ENCODE measurements around the gene PRELID1. TPM values are rescaled to one million over a fixed set of nuclear protein-coding genes. Genes with fewer than 3 reads are reported as not detected.

The PRELID1 gene
- total RNA-seq, 1 donor from 2014 or later: 68.1 TPM

DNA sequence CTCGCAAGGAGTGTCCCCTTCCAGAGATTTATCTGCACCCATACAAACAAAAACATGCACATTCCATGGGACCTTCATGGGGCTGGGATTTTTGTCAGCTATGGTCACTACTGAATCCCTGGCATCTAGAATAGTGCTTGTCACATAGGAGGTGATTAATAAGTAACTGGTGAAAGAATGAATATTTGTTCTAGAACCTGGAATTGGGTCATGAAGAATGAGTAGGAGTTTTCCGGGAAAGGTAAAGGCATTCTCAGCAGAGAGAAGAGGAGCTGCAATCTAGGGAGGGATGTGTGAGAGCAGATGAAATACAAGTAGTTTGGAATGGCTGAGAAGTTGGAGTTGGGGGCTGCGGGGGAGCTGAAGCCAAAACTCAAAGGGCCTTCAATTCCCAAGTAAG lies 50.7 kb downstream of the PRELID1 start:
- DNase-seq (ENCODE audit: low spot score) (no peak), ATAC-seq (peak; percentile 29)

DNA sequence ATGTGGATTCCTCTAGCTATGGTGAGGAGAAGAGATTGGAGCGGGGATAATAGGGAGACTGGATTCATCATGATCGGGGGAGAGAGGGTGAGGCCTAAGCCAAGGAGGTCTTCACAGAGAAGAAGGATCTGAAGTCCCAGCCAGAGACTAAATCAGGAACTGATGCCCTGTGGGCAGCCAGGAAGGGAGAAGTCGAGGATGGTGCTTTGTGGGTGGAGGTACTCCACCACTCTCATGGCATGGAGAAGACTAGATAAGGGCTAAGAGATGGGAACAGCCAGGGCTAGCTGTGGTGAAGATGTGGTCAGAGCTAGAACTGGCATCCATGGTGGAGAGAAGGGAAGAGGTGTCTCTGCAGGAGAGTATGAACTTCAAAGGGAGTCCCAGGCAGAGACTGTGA lies 51.1 kb downstream of the PRELID1 start:
- DNase-seq (ENCODE audit: low spot score): no peak
- ATAC-seq: no peak

DNA sequence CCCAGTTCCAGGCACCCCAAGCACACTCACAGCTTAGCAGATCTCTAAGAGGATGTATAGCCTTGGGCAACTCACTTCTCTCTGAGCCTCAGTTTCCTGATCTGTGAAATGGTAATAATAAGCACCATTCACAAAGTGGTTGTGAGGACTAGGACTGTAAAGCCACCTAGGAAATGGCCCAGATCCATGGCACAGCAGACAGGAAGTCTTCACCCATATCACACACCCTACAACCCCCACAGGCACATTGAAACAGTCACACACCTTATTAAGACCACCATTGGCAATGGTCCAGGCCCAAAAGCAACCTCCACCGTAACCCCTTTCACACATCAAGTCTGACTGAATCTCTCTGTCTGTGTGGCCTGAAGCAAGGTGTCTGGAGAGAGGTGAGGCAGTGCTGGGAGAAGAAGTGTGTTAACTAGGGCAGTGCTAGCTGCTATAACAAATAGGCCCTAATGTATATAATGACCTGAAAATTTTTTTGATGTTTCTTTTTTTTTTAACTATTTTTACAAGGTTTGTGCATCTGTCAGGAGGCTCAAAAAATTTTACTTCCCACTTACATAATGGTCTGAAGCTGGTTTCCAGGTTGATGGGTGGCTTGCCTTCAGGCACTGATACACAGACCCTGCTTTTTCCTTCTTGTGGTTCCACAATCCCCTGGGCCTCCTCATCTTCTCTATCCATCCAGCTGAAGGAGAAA lies 51.7 kb downstream of the PRELID1 start:
- ATAC-seq (no peak), DNase-seq (ENCODE audit: low spot score) (no peak)

DNA sequence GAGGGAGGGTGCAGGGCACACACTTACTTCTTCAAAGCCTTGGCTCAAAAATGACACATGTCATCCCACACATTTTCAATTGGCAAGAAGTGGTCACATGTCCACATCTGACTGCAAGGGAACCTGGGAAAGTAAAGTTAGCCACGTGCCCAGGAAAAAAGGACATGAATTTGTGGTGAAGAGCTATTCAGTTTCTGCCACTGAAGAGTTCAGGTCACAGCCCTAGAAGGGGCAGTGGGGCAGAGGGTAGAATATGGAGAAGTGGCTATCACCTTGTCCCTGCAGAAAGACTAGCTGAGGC lies 52.2 kb downstream of the PRELID1 start:
- DNase-seq (ENCODE audit: low spot score) (no peak), ATAC-seq (no peak)

Other genes starting within 250 kb of the PRELID1 start
- 89.8 TPM for gene FGFR4, start 216.9 kb upstream of the PRELID1 start, total RNA-seq
- gene NSD1, start 170.0 kb upstream of the PRELID1 start, total RNA-seq: 30.4 TPM
- gene RAB24, start 80 bp upstream of the PRELID1 start, total RNA-seq: 15.3 TPM
- 9.4 TPM for gene MXD3, start 8.1 kb downstream of the PRELID1 start, total RNA-seq
- 162 TPM for gene LMAN2, start 47.9 kb downstream of the PRELID1 start, total RNA-seq
- gene RGS14, start 54.1 kb downstream of the PRELID1 start, total RNA-seq: 34.6 TPM
- gene SLC34A1, start 80.6 kb downstream of the PRELID1 start, total RNA-seq: 3.0 TPM
- gene PFN3, start 96.9 kb downstream of the PRELID1 start, total RNA-seq: not detected
- gene F12, start 105.8 kb downstream of the PRELID1 start, total RNA-seq: 292 TPM
- gene GRK6, start 122.9 kb downstream of the PRELID1 start, total RNA-seq: 9.8 TPM
- 0.63 TPM for gene PRR7, start 143.0 kb downstream of the PRELID1 start, total RNA-seq
- gene DBN1, start 169.8 kb downstream of the PRELID1 start, total RNA-seq: 1.7 TPM
- 5.3 TPM for gene PDLIM7, start 193.8 kb downstream of the PRELID1 start, total RNA-seq
- gene DOK3, start 206.0 kb downstream of the PRELID1 start, total RNA-seq: 3.2 TPM
- gene DDX41, start 213.2 kb downstream of the PRELID1 start, total RNA-seq: 43.2 TPM